ENCODE results near the gene RPGRIP1L.

Gene RPGRIP1L

DNA sequence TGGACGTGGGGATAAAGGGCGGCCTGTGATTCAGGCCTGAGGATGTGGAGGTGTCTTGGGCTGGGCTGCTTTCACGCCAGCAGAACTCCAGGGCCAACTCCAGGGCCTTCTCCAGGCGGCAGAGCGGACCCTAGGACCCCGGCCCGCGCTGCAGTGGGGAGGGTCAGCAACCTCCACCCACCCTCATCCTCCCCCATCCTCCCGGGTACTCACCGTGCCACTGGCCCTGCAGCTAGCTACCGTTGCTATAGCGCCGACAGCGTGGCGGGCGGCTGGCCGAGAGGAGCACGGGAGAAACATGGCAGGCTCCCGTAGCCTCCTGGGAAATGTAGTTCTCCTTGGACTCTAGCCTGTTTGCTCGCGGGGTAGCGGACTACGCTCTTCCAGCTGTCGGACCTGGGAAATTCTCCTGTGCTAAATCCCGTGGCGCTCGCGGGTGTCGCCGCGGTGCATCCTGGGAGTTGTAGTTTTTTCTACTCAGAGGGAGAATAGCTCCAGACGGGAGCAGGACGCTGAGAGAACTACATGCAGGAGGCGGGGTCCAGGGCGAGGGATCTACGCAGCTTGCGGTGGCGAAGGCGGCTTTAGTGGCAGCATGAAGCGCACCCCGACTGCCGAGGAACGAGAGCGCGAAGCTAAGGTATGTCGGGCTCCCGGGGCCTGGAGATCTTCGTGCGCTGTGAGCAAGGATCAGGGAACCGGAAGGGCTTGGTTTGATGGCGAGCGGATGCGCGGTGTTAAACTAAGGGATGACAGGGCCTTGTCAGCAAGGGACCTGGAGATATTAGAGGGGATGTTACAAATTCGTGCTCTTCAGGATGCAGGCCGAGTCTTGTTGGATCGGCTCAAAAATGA lies at the start of gene RPGRIP1L, which contains the start of gene FTO:
TSS of gene RPGRIP1L (minus strand) at position 270 of the 855 bp plus-strand sequence. CDS start 3,136 bp downstream, outside the sequence.
TSS of gene FTO (plus strand) at position 567 of the 855 bp plus-strand sequence.
- DNase-seq: peak; percentile 96

DNA sequence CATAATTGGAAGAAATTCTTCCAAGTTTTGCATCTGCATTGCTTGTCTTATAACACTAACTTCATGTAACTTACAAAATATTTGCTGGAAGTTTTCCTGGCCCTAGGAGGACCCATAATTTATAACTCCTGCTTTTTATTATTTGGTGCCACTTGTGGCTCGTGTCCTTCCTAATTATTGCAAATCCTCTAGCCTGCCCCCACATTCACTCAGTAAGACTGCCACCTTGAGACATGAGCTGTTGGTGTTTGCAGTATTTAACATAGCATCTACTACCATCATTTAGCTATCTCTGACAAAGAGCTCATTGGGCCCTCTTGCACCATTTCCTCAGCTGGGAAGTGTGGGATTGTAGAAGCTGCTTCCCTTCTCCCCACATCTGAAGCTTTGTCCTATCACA lies 49.8 kb upstream of the RPGRIP1L start:
- no peak for DNase-seq

DNA sequence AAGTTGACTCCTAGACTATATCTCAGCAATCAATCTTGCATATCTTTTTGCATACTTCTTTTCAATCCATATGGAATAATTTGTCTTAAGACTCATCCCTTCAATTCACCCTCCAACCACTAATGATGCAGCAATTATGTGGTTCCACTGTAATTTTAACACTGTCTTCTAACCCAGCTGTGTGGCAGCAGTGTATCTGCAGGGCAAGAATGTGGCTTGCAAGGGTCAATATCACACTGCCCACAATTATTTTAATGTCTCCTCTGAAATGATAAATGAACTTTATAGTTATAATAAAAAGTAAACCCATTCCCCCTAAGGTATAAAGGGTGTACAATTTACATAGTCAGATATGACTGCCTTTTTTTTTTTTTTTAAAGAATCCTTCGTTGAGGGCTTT lies 48.9 kb upstream of the RPGRIP1L start:
- no peak for DNase-seq

DNA sequence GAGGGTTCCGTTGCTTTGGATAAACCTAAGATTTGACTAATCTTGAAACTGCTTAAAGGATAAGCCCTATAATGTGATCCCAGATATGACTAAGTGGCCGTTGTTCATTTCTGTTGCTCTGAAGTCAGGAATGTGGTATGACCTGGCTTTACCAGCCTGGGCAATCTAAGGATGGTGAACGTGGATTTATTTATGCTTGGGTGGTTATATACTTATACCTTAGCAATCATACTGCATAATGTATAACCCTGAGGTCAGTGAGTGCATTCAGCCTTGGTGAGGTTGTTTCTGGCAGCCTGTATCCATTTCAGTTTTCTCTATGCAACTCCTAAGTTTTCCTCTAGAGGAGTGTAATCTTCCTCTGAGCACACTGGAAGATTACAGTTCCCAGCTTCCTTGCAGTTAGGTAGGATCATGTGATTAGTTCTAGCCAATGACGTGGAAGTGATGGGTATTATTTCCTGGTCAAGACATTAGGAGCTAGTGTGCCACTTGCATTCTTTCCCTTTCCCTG lies 42.2 kb upstream of the RPGRIP1L start:
- DNase-seq: no peak

DNA sequence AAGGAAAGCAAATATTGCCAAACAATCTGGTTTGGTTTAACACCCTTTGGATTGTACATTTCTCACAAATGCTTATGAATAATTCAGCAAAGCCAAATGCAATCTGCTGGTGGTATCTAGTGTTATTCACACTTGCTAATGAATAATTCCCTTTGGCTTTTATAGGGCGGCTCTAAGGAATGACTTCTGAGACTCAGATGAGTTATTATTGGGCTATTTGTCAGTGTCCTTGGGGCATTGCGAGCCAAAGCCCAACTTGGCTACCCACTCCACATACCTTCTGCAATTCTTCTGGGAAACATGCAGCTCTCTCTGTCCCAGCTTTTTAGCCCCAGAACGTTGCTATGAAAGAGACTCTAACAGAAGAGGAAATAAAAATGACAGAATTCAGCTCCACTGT lies 41.4 kb upstream of the RPGRIP1L start:
- DNase-seq: no peak

DNA sequence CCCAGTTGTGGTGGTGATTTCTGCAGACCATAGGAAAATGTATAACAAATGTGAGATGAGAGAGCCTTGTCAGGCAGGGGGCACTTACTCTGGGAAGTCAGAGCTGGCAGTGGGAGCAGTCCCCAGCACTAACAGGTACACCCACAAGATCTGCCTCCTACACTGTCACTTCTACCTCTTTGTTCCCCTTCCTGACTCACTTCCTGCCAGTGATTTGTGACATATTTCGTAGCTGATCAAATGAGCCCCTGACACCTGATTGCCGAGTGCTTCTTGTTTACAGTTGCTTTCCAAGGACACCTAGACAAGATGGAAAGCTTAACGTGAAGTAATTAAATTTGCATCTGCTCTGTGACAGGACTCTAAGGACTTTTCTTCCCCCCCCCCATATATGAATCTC lies 40.8 kb upstream of the RPGRIP1L start:
- DNase-seq: peak; percentile 3

DNA sequence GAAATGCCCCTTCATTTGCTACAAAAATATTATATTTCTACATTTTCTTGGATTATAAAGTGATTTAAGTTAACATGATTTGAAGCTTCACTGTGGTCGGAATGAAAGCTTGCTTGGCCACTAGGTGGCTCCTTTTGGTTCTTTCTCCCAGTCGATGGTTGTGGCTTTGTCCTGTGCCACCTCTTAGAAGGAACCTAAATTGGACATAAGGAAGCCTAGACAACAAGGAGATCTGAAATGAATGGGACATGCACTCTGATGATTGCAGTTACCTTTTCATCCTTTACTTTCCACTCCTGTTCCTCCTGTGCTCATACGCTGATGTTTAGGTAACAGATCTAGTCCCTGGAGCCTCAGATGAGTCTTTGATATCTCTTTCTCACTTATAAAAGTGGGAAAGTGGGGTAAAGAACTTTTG lies 39.5 kb upstream of the RPGRIP1L start:
- DNase-seq: peak; percentile 1

DNA sequence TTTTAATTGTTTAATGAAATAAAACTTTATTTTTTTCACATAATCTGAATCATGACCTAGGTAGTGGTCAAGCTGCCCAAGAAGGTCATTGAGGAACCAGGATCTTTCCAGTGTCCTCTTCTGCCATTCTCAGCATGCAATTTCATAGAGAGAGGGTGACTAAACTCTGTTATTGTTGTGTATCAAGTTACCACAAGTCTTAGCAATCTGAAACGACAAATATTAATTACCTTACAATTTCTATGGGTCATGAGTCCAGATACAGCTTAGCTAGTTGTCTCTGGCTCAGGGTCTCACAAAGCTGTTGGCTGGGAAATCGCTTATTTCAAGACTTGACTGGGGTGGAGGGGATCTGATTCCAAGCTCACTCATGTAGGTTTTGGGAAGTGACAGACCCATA lies 37.9 kb upstream of the RPGRIP1L start:
- DNase-seq: no peak

DNA sequence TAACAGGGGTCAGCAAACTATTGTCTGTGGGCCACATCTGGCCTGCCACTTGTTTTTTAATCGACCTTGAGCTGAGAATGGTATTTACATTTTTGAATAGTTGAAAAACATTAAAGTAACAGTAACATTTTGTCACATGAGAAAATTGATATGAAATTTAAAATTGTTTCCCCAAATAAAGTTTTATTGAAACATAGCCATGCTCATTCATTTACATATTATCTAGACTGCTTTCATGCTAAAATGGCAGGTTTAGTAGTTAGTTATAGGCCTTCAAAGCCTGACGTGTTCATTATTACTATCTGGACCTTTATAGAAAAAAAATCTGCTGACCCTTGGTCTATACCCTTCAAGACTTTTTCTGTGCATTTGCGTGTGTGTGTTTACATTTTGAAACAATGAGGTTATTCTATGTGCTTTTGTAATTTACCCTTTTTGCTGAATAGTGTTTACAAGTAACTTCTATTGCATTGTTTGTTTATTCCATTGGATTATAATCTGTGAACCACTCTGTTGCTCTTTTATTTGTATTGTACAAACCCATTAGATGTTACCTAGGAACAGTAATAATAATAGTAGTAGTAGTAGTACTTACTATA lies 37.4 kb upstream of the RPGRIP1L start:
- DNase-seq: no peak

DNA sequence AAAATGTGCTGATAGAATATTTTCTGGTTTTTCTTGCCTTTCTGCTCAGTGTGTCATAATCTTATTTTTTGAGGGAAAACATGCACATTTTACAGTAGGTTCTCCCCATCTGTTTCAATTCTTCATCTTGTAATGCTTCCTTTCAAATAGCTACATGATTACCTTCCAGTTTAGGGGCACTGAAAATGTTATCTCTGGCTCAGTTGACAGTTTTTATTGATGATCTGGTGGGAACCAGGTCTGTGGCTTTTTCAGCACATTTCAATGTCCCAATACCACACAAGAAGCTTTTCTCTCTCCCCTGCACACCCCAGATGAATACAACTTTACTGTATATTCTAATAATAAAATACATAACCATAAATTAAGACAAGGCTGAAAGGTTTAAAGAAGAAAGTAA lies 36.8 kb upstream of the RPGRIP1L start:
- no peak for DNase-seq

DNA sequence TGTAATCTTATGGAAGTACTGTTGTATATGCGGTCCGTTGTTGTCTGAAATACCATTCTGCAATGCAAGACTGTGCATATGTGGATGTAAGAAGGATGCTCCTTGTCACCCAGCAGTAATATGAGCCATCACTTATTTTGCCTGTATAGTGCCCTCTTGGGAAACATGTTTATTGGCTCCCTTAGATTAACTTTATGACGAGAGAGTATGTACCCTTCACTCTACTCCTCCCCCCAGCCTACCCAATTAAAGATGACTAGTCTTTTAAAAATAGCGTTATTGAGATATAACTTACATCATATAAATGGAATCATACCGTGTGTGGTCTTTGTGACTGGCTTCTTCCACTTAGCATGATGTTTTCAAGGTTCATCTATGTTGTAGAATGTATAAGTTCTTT lies 33.9 kb upstream of the RPGRIP1L start:
- DNase-seq: no peak

DNA sequence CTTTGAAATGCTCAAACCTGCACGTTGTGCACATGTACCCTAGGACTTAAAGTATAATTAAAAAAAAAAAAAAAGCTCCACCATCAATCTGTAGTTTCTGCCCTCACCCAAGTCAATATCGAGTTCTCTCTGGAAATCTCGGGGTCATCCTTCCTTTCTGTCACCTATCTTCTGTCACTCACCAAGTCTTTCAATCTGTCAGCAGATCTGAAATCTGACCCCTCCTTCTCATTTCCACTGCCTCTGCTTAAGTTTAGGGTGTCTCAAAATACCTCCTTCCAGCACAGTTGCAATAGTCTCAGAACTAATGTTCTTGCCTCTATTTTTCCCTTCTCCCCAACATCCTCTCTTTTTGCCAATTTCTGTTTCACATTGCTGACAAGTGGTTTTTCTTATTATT lies 32.6 kb upstream of the RPGRIP1L start:
- DNase-seq: no peak

DNA sequence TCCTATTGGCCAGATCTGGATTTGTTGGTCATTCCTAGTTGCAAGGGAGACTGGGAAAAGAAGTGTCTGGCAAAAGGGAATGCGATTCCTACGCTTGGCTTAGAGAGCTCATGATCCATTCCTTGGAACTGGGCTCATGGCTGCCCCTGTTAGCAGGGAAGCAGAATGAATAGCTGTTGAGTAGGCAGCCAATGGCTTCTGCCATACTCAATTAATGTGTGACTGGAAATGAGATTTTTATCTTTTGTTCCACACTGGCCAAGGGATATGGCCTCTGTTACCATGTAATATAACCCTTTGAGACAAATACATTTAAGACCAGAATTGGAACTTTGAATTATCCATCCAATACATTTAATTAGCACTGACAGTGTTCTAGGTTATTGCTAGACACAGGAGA lies 31.2 kb upstream of the RPGRIP1L start:
- DNase-seq: no peak

DNA sequence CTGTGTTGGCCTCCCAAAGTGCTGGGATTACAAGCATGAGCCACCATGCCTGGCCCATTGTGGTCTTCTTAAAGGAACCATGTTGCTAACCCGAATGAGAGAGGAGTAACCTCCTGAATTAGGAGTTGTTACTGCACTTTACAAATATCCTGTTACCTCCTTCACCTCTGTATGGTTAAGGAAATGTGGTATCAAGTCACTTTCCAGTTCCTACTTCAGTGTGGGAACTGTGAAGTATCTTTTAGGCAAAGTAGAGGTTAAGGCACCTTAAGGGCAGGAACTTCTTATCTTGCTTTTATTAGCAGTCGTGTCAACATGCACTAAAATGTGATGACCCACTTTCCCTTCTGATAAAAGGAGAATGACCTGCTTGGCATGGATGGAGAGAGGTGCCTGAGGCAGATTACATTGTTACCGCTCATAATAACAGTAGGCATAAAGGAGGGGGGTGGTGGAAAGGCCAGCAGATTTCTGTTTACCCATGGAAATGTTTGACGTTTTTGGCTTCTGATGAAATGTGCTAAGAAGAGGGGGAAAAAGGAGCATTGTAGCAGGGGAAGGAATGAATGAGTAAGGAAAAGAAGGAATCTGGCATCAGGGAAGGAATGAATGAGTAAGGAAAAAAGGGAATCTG lies 28.8 kb upstream of the RPGRIP1L start:
- no peak for DNase-seq

DNA sequence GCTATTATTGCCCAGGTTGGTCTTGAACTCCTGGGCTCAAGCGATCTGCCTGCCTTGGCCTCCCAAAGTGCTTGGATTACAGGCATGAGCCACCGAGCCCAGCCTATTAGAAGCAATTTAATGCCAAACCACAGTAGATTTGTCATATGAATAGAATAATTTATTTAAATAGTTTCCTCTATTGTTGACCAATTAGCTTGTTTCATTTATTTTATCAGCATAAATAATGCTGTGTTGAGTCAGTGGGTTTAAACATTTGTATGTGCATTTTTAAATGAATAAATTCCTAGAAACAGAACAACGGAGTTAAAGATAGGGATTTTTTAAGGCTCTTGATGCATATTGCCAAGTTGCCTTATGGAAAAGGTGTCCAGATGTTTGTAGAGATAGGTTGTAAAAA lies 27.0 kb upstream of the RPGRIP1L start:
- no peak for DNase-seq

DNA sequence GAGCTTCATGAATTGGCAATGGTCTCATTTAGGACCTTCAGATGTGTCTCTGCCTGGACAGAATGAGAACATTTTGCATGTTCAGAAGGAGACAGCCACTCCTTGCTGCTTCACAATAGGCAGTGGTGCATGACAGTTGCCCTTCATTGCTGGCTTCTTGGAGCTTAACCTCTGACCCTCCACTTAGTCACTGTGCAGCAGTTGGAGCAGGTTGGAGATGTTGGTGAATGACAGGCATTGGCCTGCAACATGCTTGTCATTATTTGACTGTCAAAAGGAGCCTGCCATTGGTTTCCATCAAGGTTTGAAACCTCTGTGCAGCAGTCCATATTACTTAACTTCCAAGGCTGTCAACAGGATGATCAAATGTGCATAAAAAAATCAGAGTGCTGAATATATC lies 23.0 kb upstream of the RPGRIP1L start:
- no peak for DNase-seq

DNA sequence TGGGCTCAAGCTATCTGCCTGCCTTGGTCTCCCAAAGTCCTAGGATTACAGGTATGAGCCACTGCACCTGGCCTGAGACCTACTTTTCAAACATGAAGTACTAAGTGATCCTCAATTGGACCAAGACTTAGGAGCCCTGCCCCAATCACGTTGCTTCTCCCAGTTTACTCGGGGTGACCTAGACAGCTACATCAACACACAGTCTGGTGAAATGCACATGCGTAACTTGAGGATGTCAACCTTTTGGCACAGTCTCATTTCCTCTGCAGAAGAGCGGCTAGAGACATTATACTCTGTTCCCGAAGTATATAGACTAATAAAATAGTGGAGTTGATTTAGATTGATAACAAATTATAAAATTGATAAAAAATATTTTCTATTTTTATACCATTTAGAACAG lies 17.4 kb upstream of the RPGRIP1L start:
- no peak for DNase-seq

DNA sequence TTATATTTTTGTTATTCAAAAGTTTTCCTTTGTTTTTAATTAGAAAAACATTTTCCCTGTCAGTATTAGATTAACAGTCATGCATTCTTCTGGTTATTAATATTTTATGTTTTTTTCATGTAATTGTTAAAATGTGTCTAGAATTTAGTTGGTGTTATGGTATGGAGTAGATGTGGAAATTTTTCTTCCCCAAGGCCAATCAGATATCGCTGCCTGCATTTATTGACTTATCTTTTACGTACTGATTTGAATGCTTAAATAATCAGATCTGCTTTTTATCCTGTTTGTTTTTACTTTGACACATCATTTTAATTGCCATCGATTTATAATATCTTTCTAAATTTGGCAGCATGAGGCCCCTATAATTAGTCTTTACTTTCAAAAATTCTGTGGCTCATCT lies 13.9 kb upstream of the RPGRIP1L start:
- DNase-seq: no peak

DNA sequence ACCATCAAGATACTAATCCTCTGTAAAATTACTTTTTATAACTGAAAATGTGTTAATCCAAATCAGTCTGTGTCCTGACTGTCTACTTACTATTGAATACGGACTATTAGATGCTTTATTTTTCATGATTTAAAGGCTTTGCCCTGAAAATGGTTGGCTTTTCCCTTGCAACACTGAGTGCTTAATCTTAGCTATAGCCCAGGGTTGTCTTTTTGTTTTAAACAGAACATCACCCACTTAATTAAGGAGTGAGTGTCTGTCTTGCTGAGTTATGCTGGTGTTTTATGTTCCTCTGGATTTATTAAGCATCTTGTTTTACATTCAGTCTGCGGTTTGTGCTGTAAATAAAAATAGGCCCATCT lies 11.3 kb upstream of the RPGRIP1L start:
- no peak for DNase-seq

DNA sequence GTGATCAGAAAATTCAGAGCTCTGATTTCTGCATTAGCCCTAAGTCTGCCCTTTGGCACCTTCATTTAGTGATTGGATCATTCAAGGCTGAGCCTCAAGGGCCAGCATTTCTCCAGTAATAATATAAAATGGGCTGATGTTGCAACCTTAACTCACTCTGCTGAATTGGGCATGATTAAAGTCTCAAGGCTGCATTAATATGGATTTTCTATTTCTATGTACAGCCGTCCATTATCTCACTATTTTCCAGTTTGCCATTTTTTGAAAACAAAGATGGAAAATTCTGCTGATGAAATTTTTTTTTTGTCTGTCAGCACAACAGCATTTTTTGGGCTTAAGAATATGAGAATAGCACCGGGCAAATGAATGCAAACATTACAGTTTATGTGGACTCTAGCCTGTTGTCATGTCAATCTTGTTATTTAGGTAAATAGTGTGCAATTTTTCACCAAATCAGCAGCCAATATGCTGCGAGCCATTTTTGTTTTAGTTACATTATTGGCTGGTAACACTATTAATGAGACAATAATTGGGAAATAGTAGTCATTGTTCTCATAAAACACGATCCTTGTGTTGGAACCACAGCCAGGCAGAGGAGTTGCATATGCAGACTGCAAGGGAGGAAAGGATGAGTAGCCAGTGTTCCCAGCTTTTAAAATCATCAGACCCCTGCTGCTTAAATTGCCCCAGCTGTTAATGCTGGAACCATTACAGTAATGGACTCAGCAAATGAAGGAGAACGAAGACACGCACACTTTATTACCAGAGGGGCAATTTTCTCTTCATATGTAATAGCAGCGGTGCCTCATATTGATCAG lies 10.8 kb upstream of the RPGRIP1L start:
- DNase-seq: no peak

DNA sequence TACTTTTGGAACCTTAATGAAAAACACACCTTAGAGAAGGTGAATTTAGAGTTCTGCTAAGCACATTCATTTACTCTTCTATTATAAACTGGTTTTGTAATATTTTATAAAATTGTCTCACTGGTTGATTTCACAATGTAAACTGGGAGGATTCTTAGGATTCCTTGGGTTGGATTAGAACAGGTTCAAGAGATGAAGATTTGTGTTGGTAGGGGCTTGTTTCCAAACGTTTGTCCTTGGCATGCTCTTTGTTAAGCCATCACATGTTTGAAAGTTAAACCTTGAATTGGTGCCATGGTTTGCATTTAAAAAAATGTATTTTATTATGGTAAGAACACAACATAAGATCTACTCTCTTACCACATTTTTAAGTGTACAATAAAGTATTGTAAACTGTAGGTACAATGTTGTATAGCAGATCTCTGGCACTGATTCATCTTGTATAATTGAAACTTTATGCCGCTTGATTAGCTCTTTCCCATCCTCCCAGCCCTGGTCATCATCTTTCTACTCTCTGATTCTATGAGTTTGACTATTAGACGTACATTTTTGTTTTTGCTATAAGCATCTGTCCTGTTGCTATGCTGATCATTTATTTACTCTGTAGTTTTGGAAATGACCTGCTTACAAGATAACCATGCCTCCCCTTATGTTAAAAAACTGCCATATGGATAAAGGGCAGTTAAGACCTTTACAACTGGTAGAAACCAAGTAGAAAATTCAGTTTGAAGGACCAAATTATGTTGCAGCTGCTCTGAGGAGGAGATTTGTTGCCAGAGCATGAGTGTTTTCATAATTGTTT lies 9.9 kb upstream of the RPGRIP1L start:
- DNase-seq: no peak

DNA sequence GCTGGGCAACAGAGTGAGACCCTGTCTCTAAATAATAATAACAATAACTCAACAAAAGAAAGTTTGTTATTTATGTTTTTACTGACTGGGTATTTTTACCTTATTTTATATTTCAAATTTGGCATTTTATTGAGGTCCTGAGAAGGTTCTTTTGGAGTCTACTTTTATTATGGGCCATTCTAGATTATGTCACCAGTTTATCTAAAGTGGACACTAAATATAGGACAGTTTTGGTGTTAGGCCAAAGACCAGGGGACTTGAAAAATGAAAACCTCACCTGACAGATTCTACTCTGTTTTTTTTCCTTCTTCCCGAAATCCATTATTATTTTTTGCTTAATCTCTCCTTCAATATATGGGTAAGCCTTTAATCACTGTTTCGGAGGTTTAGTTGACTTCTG lies 8.4 kb upstream of the RPGRIP1L start:
- no peak for DNase-seq

Measured in activated CD4-positive, alpha-beta T cell treated with anti-CD3 and anti-CD28 coated beads, Interleukin-2, amount 50 U/mL, for 1 hour (primary cell).